Measurements from ENCODE around the gene KRTAP5-1. TPM values are rescaled to one million over a fixed set of nuclear protein-coding genes. Genes with fewer than 3 reads are reported as not detected.
A peak's percentile ranks its signal among the peaks of the same experiment; 100 is the strongest.

Gene KRTAP5-1
- polyA plus RNA-seq, 3 donors: not detected

DNA sequence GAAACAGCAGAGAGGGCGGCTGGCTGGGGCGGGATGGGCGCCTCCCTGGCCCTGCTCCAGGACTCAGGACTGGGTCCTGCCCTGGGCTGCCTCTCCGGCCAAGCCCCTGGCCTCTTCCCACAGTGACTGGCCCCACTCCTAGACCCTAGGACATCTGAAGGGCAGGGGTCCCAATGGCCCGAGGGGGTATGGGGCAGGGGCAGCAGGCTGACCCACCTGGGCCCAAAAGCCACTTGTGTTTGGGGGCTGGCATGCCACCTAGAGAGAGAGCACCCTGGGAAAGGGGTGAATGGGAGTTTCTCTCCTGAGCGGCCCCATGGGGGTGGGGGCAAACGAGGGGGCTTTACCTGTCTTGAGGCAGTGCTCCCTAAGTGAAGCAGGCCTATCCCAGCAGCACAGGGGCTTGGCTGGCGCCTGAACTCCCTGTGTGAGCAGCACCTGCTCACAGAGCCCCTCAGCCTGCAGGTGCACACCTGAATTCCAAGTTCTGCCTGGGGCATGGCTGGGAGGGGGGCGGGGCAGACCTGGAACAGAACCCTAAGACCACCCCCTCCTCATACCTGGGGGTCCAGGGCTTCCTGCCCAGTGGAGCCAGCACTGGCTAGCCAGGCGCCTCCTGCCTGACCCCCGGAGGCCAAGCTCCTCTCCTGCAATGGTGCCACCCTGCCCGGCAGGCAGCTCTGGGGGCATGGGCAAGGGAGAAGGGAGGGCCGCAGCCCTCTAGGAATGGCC, 29.9 kb downstream of the KRTAP5-1 start:
- H3K27ac Mint-ChIP-seq: no peak overlapping the region
- no peaks in the 10 kb centered on the region for H3K36me3 Mint-ChIP-seq
- H3K36me3 ChIP-seq (replicated peaks in 1 of 2; ENCODE audit: control insufficient read depth in 1 of 2, insufficient read depth in 2 of 2, low read length in 2 of 2): no peaks in the 10 kb centered on the region
- no peak overlapping the region for H3K27ac ChIP-seq (ENCODE audit: low read depth in 1 of 2, low read length in 2 of 2)
- peaks cover 39 to 67% (median 48%) of the 10 kb centered on the region in 3 donors for H3K27me3 Mint-ChIP-seq (ENCODE audit: low read depth in 3 of 3)
- WGBS (ENCODE audit: insufficient coverage): 76% methylated on average over 11 of the region's 13 CpGs
- no peaks in the 10 kb centered on the region for H4K20me1 ChIP-seq (ENCODE audit: insufficient read depth, low read length)
- H2AFZ ChIP-seq (ENCODE audit: insufficient read depth, low read depth, low read length, poor library complexity, severe bottlenecking): no peak overlapping the region
- H3K4me3 Mint-ChIP-seq: peak overlapping the region in 1 of 2 donors; percentile 62
- no peak overlapping the region for H3K4me2 ChIP-seq (replicated peaks; ENCODE audit: extremely low read depth, low read length, poor library complexity, severe bottlenecking)
- H3K27me3 ChIP-seq (ENCODE audit: control insufficient read depth in 2 of 2, insufficient read depth in 2 of 2, low read length in 2 of 2): peaks cover 0 to 35% of the 10 kb centered on the region in 2 donors
- no peaks in the 10 kb centered on the region for H3K4me1 Mint-ChIP-seq
- H3K4me3 ChIP-seq (replicated peaks in 1 of 3; ENCODE audit: low read depth in 2 of 3, low read length in 3 of 3): no peak overlapping the region
- H3K9me3 Mint-ChIP-seq: peaks cover 0 to 5% (median 0%) of the 10 kb centered on the region in 7 donors
- H3K9ac ChIP-seq (ENCODE audit: insufficient read depth, low read length, poor library complexity, severe bottlenecking): no peak overlapping the region
- no peaks in the 10 kb centered on the region for H3K4me1 ChIP-seq (ENCODE audit: control insufficient read depth in 1 of 2, insufficient read depth in 2 of 2, low read length in 2 of 2)
- TF ChIP-seq, protein P1, sequence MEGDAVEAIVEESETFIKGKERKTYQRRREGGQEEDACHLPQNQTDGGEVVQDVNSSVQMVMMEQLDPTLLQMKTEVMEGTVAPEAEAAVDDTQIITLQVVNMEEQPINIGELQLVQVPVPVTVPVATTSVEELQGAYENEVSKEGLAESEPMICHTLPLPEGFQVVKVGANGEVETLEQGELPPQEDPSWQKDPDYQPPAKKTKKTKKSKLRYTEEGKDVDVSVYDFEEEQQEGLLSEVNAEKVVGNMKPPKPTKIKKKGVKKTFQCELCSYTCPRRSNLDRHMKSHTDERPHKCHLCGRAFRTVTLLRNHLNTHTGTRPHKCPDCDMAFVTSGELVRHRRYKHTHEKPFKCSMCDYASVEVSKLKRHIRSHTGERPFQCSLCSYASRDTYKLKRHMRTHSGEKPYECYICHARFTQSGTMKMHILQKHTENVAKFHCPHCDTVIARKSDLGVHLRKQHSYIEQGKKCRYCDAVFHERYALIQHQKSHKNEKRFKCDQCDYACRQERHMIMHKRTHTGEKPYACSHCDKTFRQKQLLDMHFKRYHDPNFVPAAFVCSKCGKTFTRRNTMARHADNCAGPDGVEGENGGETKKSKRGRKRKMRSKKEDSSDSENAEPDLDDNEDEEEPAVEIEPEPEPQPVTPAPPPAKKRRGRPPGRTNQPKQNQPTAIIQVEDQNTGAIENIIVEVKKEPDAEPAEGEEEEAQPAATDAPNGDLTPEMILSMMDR (IDR thresholded peaks at IDR 0.05): no peak
- intact Hi-C loops (cut with micrococcal nuclease): no loop called here
- no peaks in the 10 kb centered on the region for H3K79me2 ChIP-seq (ENCODE audit: insufficient read depth, low read length)
- no peak for DNase-seq
- no peaks in the 10 kb centered on the region for H3K9me3 ChIP-seq (replicated peaks in 1 of 2; ENCODE audit: control insufficient read depth in 1 of 2, insufficient read depth in 1 of 2, low read length in 2 of 2)

DNA sequence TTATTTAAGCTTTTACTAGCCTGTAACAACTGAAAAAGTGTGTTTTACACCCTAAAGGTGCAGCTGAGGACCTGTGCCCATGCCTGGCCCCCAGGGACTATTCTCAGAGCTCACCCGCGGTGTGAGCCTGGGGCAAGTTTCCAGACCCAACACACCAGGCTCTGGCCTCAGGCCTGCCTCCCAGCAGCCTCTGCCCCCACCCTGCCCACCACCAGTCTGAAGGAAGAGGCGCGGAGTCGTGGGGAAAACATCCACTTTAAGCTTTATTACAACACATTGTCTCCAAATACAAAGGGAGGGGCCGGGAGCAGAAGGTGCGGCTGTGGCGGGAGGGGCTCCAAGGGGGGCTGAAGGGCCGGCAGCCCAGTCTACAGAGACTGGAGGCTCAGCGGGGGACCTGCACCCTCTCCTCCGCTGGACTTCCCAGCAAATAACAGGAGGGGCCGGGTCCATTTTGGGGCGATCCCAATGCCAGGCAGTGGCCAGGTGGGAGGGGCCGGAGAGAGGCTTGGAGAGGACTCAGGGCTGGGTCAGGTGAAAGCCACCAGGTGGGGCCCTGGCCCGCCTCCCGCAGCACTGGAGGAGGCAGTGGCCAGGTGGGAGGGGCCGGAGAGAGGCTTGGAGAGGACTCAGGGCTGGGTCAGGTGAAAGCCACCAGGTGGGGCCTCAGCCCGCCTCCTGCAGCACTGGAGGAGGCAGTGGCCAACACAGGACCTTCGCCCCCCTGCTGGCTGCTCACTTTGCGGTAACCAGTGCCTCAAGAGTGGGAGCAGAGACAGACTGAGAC, 31.1 kb downstream of the KRTAP5-1 start:
- no peaks in the 10 kb centered on the region for H3K9me3 ChIP-seq (replicated peaks in 1 of 2; ENCODE audit: control insufficient read depth in 1 of 2, insufficient read depth in 1 of 2, low read length in 2 of 2)
- Mint-ChIP-seq H3K27me3 (ENCODE audit: low read depth in 3 of 3) (peaks cover 43 to 67% (median 43%) of the 10 kb centered on the region in 3 donors), H3K4me1 (no peaks in the 10 kb centered on the region), H3K4me3 (peak overlapping the region in 1 of 2 donors; percentile 46), H3K27ac (no peak overlapping the region), H3K36me3 (no peaks in the 10 kb centered on the region), H3K9me3 (peaks cover 0 to 8% (median 0%) of the 10 kb centered on the region in 7 donors)
- TF ChIP-seq, protein P1 (IDR thresholded peaks at IDR 0.05): no peak
- H3K36me3 ChIP-seq (replicated peaks in 1 of 2; ENCODE audit: control insufficient read depth in 1 of 2, insufficient read depth in 2 of 2, low read length in 2 of 2): no peaks in the 10 kb centered on the region
- H3K9ac ChIP-seq (ENCODE audit: insufficient read depth, low read length, poor library complexity, severe bottlenecking): no peak overlapping the region
- no peak overlapping the region for H2AFZ ChIP-seq (ENCODE audit: insufficient read depth, low read depth, low read length, poor library complexity, severe bottlenecking)
- H3K79me2 ChIP-seq (ENCODE audit: insufficient read depth, low read length): no peaks in the 10 kb centered on the region
- no peak overlapping the region for H3K4me3 ChIP-seq (replicated peaks in 1 of 3; ENCODE audit: low read depth in 2 of 3, low read length in 3 of 3)
- intact Hi-C loops (cut with micrococcal nuclease): no loop called here
- H4K20me1 ChIP-seq (ENCODE audit: insufficient read depth, low read length): no peaks in the 10 kb centered on the region
- DNase-seq: no peak
- no peaks in the 10 kb centered on the region for H3K4me1 ChIP-seq (ENCODE audit: control insufficient read depth in 1 of 2, insufficient read depth in 2 of 2, low read length in 2 of 2)
- H3K27me3 ChIP-seq (ENCODE audit: control insufficient read depth in 2 of 2, insufficient read depth in 2 of 2, low read length in 2 of 2): peaks cover 0 to 44% of the 10 kb centered on the region in 2 donors
- 52% methylated on average over 13 of the region's 20 CpGs for WGBS (ENCODE audit: insufficient coverage)
- H3K27ac ChIP-seq (ENCODE audit: low read depth in 1 of 2, low read length in 2 of 2): no peak overlapping the region
- no peak overlapping the region for H3K4me2 ChIP-seq (replicated peaks; ENCODE audit: extremely low read depth, low read length, poor library complexity, severe bottlenecking)

All from CD14-positive monocyte (primary cell).